Measurements from ENCODE around the gene ALPG. TPM values are rescaled to one million over a fixed set of nuclear protein-coding genes. Genes with fewer than 3 reads are reported as not detected.

The ALPG gene
- total RNA-seq, 6 experiments from 2014 or later = not detected

- H3K9me3 Mint-ChIP-seq = no peaks in the 10 kb centered on the region
- no peak for TF ChIP-seq CTCF (IDR thresholded peaks at IDR 0.05)
- H3K4me3 Mint-ChIP-seq = no peak overlapping the region
- peaks cover 28% of the 10 kb centered on the region for H3K4me1 Mint-ChIP-seq (ENCODE audit: low read depth)
- DNase-seq = no peak
- no peaks in the 10 kb centered on the region; the same call in 1 of the 2 replicates for H3K36me3 Mint-ChIP-seq (ENCODE audit: low read depth)
- H3K27ac Mint-ChIP-seq = no peak overlapping the region
- H3K27me3 Mint-ChIP-seq (ENCODE audit: insufficient read depth) = peaks cover 61% of the 10 kb centered on the region
These were observed 19.7 kb upstream of the ALPG start for GRCh38 chr2:232386740-232387450.

GRCh38 chr2:232387451-232388171, 19.0 kb upstream of the ALPG start:
- H3K4me1 Mint-ChIP-seq (ENCODE audit: low read depth) = peaks cover 28% of the 10 kb centered on the region
- no peaks in the 10 kb centered on the region for H3K9me3 Mint-ChIP-seq
- H3K27ac Mint-ChIP-seq = no peak overlapping the region
- H3K36me3 Mint-ChIP-seq (ENCODE audit: low read depth) = no peaks in the 10 kb centered on the region; the same call in 1 of the 2 replicates
- no peak for TF ChIP-seq CTCF (IDR thresholded peaks at IDR 0.05)
- peaks cover 57% of the 10 kb centered on the region for H3K27me3 Mint-ChIP-seq (ENCODE audit: insufficient read depth)
- no peak overlapping the region for H3K4me3 Mint-ChIP-seq
- no peak for DNase-seq

- H3K4me3 Mint-ChIP-seq = no peak overlapping the region
These were observed 18.2 kb upstream of the ALPG start for GRCh38 chr2:232388324-232388891.

GRCh38 chr2:232389327-232389726, 17.3 kb upstream of the ALPG start:
- no peak for TF ChIP-seq CTCF (IDR thresholded peaks at IDR 0.05)
- Mint-ChIP-seq H3K27me3 (ENCODE audit: insufficient read depth) (peaks cover 58% of the 10 kb centered on the region), H3K4me3 (no peak overlapping the region; the same call in 1 of the 2 replicates), H3K4me1 (ENCODE audit: low read depth) (peaks cover 28% of the 10 kb centered on the region), H3K36me3 (ENCODE audit: low read depth) (no peaks in the 10 kb centered on the region; the same call in 1 of the 2 replicates), H3K27ac (no peak overlapping the region), H3K9me3 (no peaks in the 10 kb centered on the region)
- DNase-seq = no peak

More at GRCh38 chr2:232388324-232388891, 18.2 kb upstream of the ALPG start:
- Mint-ChIP-seq H3K27ac (no peak overlapping the region), H3K4me1 (ENCODE audit: low read depth) (peaks cover 28% of the 10 kb centered on the region), H3K27me3 (ENCODE audit: insufficient read depth) (peaks cover 60% of the 10 kb centered on the region), H3K9me3 (no peaks in the 10 kb centered on the region), H3K36me3 (ENCODE audit: low read depth) (no peaks in the 10 kb centered on the region; the same call in 1 of the 2 replicates)
- TF ChIP-seq CTCF (IDR thresholded peaks at IDR 0.05) = no peak
- no peak for DNase-seq

- no peaks in the 10 kb centered on the region for H3K9me3 Mint-ChIP-seq
- H3K4me3 Mint-ChIP-seq = no peak overlapping the region
- DNase-seq = no peak
- no peak for TF ChIP-seq CTCF (IDR thresholded peaks at IDR 0.05)
- no peaks in the 10 kb centered on the region; the same call in 1 of the 2 replicates for H3K36me3 Mint-ChIP-seq (ENCODE audit: low read depth)
- peaks cover 17% of the 10 kb centered on the region for H3K4me1 Mint-ChIP-seq (ENCODE audit: low read depth)
- H3K27me3 Mint-ChIP-seq (ENCODE audit: insufficient read depth) = peaks cover 47% of the 10 kb centered on the region
- H3K27ac Mint-ChIP-seq = no peak overlapping the region
These were observed 16.0 kb upstream of the ALPG start for GRCh38 chr2:232390661-232391060.

Measured in HFFc6 (cell line).